HG02973 (cell line): Measurements from ENCODE around the gene HAGH.

Experiments
- ATAC-seq: cut with Tn5 transposase; IDR thresholded peaks from one replicate; pipeline ENCODE4 v1.9.1; 2021; ENCODE audit warnings: moderate library complexity; ENCODE audit not compliant: unreplicated experiment

Gene HAGH

DNA sequence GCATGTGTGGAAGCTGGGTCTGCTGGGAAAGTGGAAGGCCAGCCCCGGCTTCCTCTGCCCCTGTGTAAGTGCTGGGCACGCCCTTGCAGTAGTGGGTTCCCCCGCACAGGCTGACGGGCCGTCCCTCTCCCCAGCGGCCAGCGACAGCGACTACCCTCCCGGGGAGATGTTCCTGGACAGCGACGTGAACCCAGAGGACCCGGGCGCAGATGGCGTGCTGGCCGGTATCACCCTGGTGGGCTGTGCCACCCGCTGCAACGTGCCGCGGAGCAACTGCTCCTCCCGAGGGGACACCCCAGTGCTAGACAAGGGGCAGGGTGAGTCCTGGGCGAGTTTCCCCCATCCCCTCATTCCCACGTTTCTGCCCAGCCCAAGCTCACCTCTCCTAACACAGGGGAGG lies 60.8 kb downstream of the HAGH start:
- no peak for ATAC-seq

GRCh38 chr16:1764971-1765370 lies 61.7 kb downstream of the HAGH start:
- no peak for ATAC-seq

DNA sequence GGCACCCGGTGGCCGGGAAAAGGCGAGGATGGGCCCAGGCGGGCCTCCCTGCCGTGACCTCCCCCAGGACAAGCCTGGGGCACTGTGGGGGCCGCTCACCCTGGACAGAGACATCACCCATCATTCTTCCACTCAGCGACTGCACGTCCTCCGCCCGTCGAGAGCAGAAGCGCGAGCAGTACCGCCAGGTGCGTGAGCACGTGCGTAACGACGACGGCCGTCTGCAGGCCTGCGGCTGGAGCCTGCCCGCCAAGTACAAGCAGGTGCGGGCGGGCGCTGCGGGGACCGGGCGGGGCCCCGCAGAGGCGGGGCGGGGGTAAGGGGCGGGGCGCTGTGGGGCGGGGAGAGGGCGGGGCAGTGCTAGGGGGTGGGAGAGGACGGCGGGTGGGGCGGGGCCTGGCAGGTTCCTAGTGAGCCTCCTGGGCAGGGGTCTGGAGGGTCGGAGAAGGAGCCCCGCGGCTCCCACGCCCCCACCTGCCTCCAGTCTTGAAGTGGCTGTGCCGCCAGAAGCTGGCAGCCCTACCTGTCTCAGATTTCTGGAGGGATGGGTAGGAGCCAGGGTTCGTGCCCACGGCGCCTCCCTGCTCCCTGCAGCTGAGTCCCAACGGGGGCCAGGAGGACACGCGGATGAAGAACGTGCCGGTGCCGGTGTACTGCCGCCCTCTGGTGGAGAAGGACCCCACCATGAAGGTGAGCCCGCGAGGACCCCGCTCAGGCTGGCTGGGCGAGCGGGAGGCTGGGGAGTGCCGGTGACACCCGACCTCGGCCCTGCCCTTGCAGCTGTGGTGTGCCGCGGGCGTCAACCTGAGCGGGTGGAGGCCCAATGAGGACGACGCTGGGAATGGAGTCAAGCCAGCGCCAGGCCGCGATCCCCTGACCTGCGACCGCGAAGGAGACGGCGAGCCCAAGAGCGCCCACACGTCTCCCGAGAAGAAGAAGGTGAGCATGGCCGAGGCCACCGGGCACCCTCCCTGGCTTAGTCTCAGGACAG lies 62.8 kb downstream of the HAGH start:
- ATAC-seq, result no peak

DNA sequence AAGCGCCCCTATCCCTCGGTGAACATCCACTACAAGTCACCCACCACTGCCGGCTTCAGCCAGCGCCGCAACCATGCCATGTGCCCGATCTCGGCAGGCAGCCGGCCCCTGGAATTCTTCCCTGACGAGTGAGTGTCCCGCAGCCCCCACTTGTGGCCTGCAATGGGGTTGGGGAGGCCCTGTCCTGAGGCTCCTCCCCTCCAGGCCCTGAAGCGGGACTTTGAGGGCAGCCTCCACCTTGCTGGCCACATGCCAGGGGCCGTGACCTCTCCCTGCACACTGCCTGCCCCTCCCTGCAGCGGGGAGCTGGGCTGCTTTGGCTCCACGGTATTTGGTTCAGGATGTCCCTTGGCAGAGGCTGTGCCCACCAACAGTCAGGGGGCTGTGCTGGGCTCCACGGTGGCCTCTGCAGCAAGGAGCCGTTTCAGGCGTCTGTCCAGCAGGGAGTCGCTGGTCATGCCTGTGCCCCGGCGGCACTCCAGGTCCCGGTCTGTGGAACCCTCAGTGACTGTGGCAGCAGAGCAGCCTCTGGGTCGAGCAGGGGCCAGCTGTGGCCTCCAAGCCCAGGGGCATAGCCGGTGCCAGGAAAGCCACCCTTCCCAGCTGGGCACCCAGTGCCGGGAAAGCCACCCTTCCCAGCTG lies 63.6 kb downstream of the HAGH start:
- no peak for ATAC-seq

DNA sequence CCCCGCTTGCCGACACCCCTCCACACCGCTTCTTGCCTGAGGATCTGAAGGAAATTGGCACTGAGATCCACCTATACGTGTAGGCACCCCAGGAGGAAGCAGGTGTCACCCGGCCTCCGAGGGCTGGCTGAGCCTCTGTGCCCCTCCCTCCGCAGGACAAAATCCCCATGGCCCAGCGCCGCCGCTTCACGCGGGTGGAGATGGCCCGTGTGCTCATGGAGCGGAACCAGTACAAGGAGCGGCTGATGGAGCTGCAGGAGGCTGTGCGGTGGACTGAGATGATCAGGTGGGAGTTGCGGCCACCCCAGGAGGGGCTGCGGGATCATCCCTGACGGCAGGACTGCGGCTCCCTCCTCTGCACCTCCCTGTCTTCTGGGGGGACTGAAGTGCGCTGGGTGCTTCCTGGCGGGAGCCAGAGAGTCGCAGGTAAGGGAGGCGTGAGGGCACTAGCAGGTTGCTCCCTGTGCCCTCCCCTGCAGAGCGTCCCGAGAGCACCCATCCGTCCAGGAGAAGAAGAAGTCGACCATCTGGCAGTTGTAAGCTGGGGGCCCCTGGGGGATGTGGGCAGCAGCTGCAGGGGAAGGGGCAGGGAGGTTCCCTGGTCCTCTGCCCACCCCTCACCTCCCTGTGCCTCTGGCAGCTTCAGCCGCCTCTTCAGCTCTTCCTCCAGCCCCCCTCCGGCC lies 64.3 kb downstream of the HAGH start:
- no peak for ATAC-seq

DNA sequence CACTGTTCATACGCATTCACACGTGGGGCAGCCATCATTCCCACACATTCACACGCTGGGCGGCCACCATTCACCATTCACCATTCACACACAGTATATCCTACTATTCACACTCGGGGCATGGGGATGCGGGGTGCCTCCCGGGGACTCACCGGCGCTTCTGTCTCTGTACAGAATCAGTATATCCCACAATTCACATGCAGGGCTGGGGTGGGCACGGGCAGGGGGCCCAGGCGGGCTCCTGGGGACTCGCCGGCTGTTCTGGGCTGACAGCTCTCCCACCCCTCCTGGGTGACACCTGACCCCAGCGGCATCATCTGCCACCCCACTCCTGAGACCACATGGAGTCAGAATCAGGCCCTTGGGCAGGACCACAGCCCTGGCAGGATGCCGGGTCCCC lies 64.9 kb downstream of the HAGH start:
- no peak for ATAC-seq

DNA sequence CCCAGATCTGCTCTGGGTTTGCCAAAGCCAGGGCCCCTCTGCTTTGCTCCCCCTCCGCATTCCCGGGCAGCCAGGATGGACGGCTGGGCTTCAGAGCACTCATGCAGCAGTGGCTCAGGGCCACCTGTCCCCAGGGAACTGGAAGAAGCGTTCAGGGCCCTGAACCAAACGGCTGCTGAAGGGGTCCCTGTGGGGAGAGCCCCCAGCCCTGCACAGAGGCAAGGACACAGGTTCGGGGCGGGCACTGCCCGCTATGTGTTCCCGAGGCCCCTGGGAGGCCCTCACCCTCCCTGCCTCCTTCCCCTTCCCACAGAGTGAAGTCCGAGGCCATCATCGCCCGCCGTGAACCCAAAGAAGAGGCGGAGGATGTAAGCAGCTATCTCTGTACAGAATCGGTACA lies 65.7 kb downstream of the HAGH start:
- ATAC-seq, result no peak

GRCh38 chr16:1759511-1759910 lies 67.1 kb downstream of the HAGH start:
- no peak for ATAC-seq

GRCh38 chr16:1758923-1759322 lies 67.7 kb downstream of the HAGH start:
- no peak for ATAC-seq

DNA sequence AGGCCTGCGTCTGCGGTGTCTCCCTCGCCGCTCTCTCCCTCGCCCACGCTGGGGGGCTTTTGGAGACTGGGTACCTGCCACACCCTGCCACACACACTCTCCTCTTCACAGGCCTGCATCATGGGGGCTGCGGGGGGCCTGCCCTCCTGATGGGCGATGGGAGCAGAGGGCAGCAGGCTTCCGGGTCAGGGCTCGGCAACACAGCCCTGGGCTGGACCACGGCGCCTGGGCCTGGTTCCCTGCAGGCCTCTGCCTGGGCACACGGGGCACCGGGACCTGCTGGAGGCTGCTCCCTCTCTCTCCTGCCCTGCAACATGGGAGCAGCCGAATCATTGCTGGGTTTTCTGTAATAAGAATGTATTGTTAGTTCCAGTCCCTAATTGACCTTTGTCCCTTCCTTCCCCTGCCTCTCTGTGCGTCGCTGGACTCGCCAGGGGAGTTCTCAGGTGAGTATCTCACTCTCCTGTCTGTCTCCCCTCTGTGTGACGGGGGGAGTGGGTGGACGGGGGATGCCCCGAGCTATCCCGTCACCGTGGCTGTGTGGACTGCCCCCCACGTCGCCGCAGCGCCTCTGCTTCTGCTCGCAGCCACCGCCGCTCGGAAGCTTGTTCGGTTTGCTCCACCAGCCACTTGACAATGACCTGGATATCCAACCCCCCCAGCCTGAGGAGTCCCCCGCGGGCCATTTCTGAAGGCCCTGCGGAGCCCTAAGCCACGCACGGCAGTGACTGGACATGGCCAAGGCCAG lies 68.7 kb downstream of the HAGH start:
- no peak for ATAC-seq
